Central memory CD8-positive, alpha-beta T cell (primary cell): ENCODE data around the gene STAC2.

Experiments used
- ATAC-seq: fragments of 150-1000 bp; cut with Tn5 transposase; replicated peaks from 2 replicates; pipeline ENCODE4 v1.10.0; 2022; ENCODE audit warnings: mild to moderate bottlenecking, moderate FRiP score, moderate number of reproducible peaks; ENCODE audit not compliant: poor library complexity, severe bottlenecking; ENCODE audit errors: extremely low read depth
- DNase-seq, 2 donors: peaks; one replicate each; pipeline ENCODE4 v3.0.0; 2021; ENCODE audit warnings: low spot score in 2 of 2
- H3K27ac Mint-ChIP-seq: one replicate; pipeline ENCODE4 v1.8.0; 2022; ENCODE audit warnings: low read depth, mild to moderate bottlenecking, moderate library complexity, mixed read lengths
- H3K27me3 Mint-ChIP-seq: one replicate; pipeline ENCODE4 v1.8.0; 2022; ENCODE audit warnings: mixed read lengths
- H3K36me3 Mint-ChIP-seq: one replicate; pipeline ENCODE4 v1.8.0; 2022; ENCODE audit warnings: mild to moderate bottlenecking, moderate library complexity, mixed read lengths; ENCODE audit not compliant: insufficient read depth
- H3K4me1 Mint-ChIP-seq: one replicate; pipeline ENCODE4 v1.8.0; 2022; ENCODE audit warnings: mixed read lengths
- H3K4me3 Mint-ChIP-seq: one replicate; pipeline ENCODE4 v1.8.0; 2022; ENCODE audit warnings: mild to moderate bottlenecking, moderate library complexity, mixed read lengths
- H3K9me3 Mint-ChIP-seq: one replicate; pipeline ENCODE4 v1.8.0; 2022; ENCODE audit warnings: mixed read lengths

STAC2 gene

GRCh38 chr17:39197380-39198185 lies 28.2 kb downstream of the STAC2 start, which contains the start of gene CACNB1:
Gene CACNB1, minus strand, starts transcription at chr17:39197669. Its CDS starts 174 bp downstream, at chr17:39197495.
- H3K4me1 Mint-ChIP-seq: peaks cover 45% of the 10 kb centered on the region
- peak within 1 kb of the TSS; percentile 81 for H3K27ac Mint-ChIP-seq
- H3K27me3 Mint-ChIP-seq: no peaks in the 10 kb centered on the region
- no peaks in the 10 kb centered on the region for H3K9me3 Mint-ChIP-seq
- H3K36me3 Mint-ChIP-seq: peaks cover 30% of the 10 kb centered on the region
- ATAC-seq (no peak), DNase-seq (no peak)
- H3K4me3 Mint-ChIP-seq: peak within 1 kb of the TSS; percentile 95

GRCh38 chr17:39196808-39197291 lies 28.9 kb downstream of the STAC2 start:
- Mint-ChIP-seq H3K4me1 (peaks cover 45% of the 10 kb centered on the region), H3K4me3 (peak overlapping the region; percentile 95)
- no peak for ATAC-seq

GRCh38 chr17:39196241-39196807 lies 29.4 kb downstream of the STAC2 start:
- H3K27ac Mint-ChIP-seq: peak overlapping the region; percentile 81
- DNase-seq (no peak), ATAC-seq (no peak)
- H3K9me3 Mint-ChIP-seq: no peaks in the 10 kb centered on the region
- peaks cover 40% of the 10 kb centered on the region for H3K4me1 Mint-ChIP-seq
- H3K27me3 Mint-ChIP-seq: no peaks in the 10 kb centered on the region
- peak overlapping the region; percentile 95 for H3K4me3 Mint-ChIP-seq
- peaks cover 19% of the 10 kb centered on the region for H3K36me3 Mint-ChIP-seq

More at GRCh38 chr17:39196808-39197291, 28.9 kb downstream of the STAC2 start:
- H3K36me3 Mint-ChIP-seq: peaks cover 24% of the 10 kb centered on the region
- no peaks in the 10 kb centered on the region for H3K9me3 Mint-ChIP-seq
- no peaks in the 10 kb centered on the region for H3K27me3 Mint-ChIP-seq
- no peak for DNase-seq
- H3K27ac Mint-ChIP-seq: no peak overlapping the region

- ATAC-seq: no peak
- Mint-ChIP-seq H3K9me3 (no peaks in the 10 kb centered on the region), H3K4me1 (peaks cover 34% of the 10 kb centered on the region), H3K27me3 (no peaks in the 10 kb centered on the region), H3K36me3 (peaks cover 13% of the 10 kb centered on the region), H3K4me3 (peak overlapping the region; percentile 95), H3K27ac (peak overlapping the region; percentile 81)
- no peak for DNase-seq
Measured at GRCh38 chr17:39195568-39196160, 30.1 kb downstream of the STAC2 start.

- H3K4me1 Mint-ChIP-seq: peaks cover 30% of the 10 kb centered on the region
- DNase-seq (no peak), ATAC-seq (no peak)
- H3K4me3 Mint-ChIP-seq: peak overlapping the region; percentile 95
- peaks cover 11% of the 10 kb centered on the region for H3K36me3 Mint-ChIP-seq
- no peaks in the 10 kb centered on the region for H3K27me3 Mint-ChIP-seq
- H3K27ac Mint-ChIP-seq: peak overlapping the region; percentile 81
- H3K9me3 Mint-ChIP-seq: no peaks in the 10 kb centered on the region
Measured at GRCh38 chr17:39194985-39195524, 30.7 kb downstream of the STAC2 start.

- no peak overlapping the region for H3K4me3 Mint-ChIP-seq
- peaks cover 23% of the 10 kb centered on the region for H3K4me1 Mint-ChIP-seq
- DNase-seq (no peak), ATAC-seq (no peak)
- H3K9me3 Mint-ChIP-seq: no peaks in the 10 kb centered on the region
- H3K27ac Mint-ChIP-seq: no peak overlapping the region
- no peaks in the 10 kb centered on the region for H3K27me3 Mint-ChIP-seq
- peaks cover 7% of the 10 kb centered on the region for H3K36me3 Mint-ChIP-seq
Measured at GRCh38 chr17:39194089-39194984, 31.4 kb downstream of the STAC2 start.

- H3K36me3 Mint-ChIP-seq: peaks cover 9% of the 10 kb centered on the region
- peaks cover 22% of the 10 kb centered on the region for H3K4me1 Mint-ChIP-seq
- DNase-seq (no peak), ATAC-seq (no peak)
- no peak overlapping the region for H3K4me3 Mint-ChIP-seq
- no peaks in the 10 kb centered on the region for H3K9me3 Mint-ChIP-seq
- H3K27me3 Mint-ChIP-seq: no peaks in the 10 kb centered on the region
- no peak overlapping the region for H3K27ac Mint-ChIP-seq
Measured at GRCh38 chr17:39193346-39193745, 32.4 kb downstream of the STAC2 start.

- H3K27ac Mint-ChIP-seq: no peak overlapping the region
- no peaks in the 10 kb centered on the region for H3K27me3 Mint-ChIP-seq
- peaks cover 13% of the 10 kb centered on the region for H3K36me3 Mint-ChIP-seq
- no peak for DNase-seq
- no peak for ATAC-seq
- H3K4me3 Mint-ChIP-seq: no peak overlapping the region
- no peaks in the 10 kb centered on the region for H3K9me3 Mint-ChIP-seq
- peaks cover 22% of the 10 kb centered on the region for H3K4me1 Mint-ChIP-seq
Measured at GRCh38 chr17:39192901-39193300, 32.8 kb downstream of the STAC2 start.

GRCh38 chr17:39191750-39192510 lies 33.8 kb downstream of the STAC2 start:
- peaks cover 22% of the 10 kb centered on the region for H3K4me1 Mint-ChIP-seq
- H3K36me3 Mint-ChIP-seq: peaks cover 17% of the 10 kb centered on the region
- no peaks in the 10 kb centered on the region for H3K27me3 Mint-ChIP-seq
- no peak for DNase-seq
- no peak overlapping the region for H3K4me3 Mint-ChIP-seq
- H3K9me3 Mint-ChIP-seq: no peaks in the 10 kb centered on the region
- no peak overlapping the region for H3K27ac Mint-ChIP-seq
- ATAC-seq: no peak

GRCh38 chr17:39187152-39187830 lies 38.5 kb downstream of the STAC2 start:
- Mint-ChIP-seq H3K4me1 (peaks cover 2% of the 10 kb centered on the region), H3K27me3 (no peaks in the 10 kb centered on the region), H3K36me3 (peaks cover 29% of the 10 kb centered on the region), H3K27ac (no peak overlapping the region), H3K4me3 (no peak overlapping the region), H3K9me3 (no peaks in the 10 kb centered on the region)
- DNase-seq: no peak
- no peak for ATAC-seq

- no peak overlapping the region for H3K4me3 Mint-ChIP-seq
- DNase-seq (no peak), ATAC-seq (no peak)
- H3K9me3 Mint-ChIP-seq: no peaks in the 10 kb centered on the region
- H3K36me3 Mint-ChIP-seq: peaks cover 31% of the 10 kb centered on the region
- H3K27me3 Mint-ChIP-seq: no peaks in the 10 kb centered on the region
- no peak overlapping the region for H3K27ac Mint-ChIP-seq
- H3K4me1 Mint-ChIP-seq: no peaks in the 10 kb centered on the region
Measured at GRCh38 chr17:39186481-39187002, 39.2 kb downstream of the STAC2 start.
